ENCODE data around the gene ST3GAL6. TPM values are rescaled to one million over a fixed set of nuclear protein-coding genes. Genes with fewer than 3 reads are reported as not detected.

ST3GAL6 gene
- total and polyA plus RNA-seq, 2 of the 8 experiments (the other 6 are each of a cell fraction or from before 2014, with no cell fraction given), result 3.3 to 6.1 TPM

- no peak for TF ChIP-seq SUZ12 (IDR thresholded peaks at IDR 0.05; ENCODE audit: low read length)
- TF ChIP-seq EZH2 (IDR thresholded peaks at IDR 0.05; ENCODE audit: low read depth, low read length, severe bottlenecking), result no peak
- TF ChIP-seq JUN (IDR thresholded peaks at IDR 0.05; ENCODE audit: low read depth, low read length), result no peak
- TF ChIP-seq ZNF274 (IDR thresholded peaks at IDR 0.05; ENCODE audit: borderline replicate concordance, extremely low read depth, low read length), result no peak
- TF ChIP-seq KDM1A (IDR thresholded peaks at IDR 0.05; ENCODE audit: borderline replicate concordance, low read length), result no peak
- TF ChIP-seq HDAC2 (IDR thresholded peaks at IDR 0.05; ENCODE audit: borderline replicate concordance in 1 of 2, low read depth in 2 of 2, low read length in 2 of 2), result no peak
- TF ChIP-seq BCL11A (IDR thresholded peaks at IDR 0.05; ENCODE audit: low read depth in 2 of 2, low read length in 2 of 2), result no peak
- no peak for TF ChIP-seq SIN3A (conservative IDR thresholded peaks at IDR 0.05 in 1 of 2, IDR thresholded peaks at IDR 0.05 in 1 of 2; ENCODE audit: low read depth in 1 of 2, low read length in 2 of 2)
- no peak for TF ChIP-seq HDAC6 (IDR thresholded peaks at IDR 0.05; ENCODE audit: low read depth, low read length)
- no peak for TF ChIP-seq ATF2 (IDR thresholded peaks at IDR 0.05; ENCODE audit: low read length)
- no peak for TF ChIP-seq NANOG (IDR thresholded peaks at IDR 0.05; ENCODE audit: insufficient read depth, low read depth, low read length, poor library complexity, severe bottlenecking)
- Histone ChIP-seq H3K23ac (ENCODE audit: insufficient read length) (no peak overlapping the region), H4K5ac (ENCODE audit: insufficient read length, low read depth, low read length) (no peak overlapping the region), H3K4me1 (replicated peaks in 1 of 4; ENCODE audit: control insufficient read depth in 3 of 4, insufficient read depth in 4 of 4, low read length in 3 of 4) (no peaks in the 10 kb centered on the region), H3K27me3 (replicated peaks in 1 of 4; ENCODE audit: control insufficient read depth in 3 of 4, extremely low read depth in 1 of 4, insufficient read depth in 3 of 4, low read length in 3 of 4) (no peaks in the 10 kb centered on the region), H3K14ac (ENCODE audit: insufficient read length) (no peak overlapping the region), H4K20me1 (replicated peaks in 1 of 2; ENCODE audit: control insufficient read depth in 1 of 2, insufficient read depth in 2 of 2, low read length in 2 of 2) (no peaks in the 10 kb centered on the region), H3K79me2 (ENCODE audit: control insufficient read depth in 1 of 2, insufficient read depth in 2 of 2, low read length in 2 of 2) (no peaks in the 10 kb centered on the region), H3K4me2 (ENCODE audit: insufficient read depth in 1 of 2, low read depth in 2 of 2, low read length in 2 of 2) (no peak overlapping the region), H3K4ac (replicated peaks; ENCODE audit: insufficient read length, low read depth, low read length) (no peak overlapping the region), H3K9ac (replicated peaks in 1 of 4; ENCODE audit: extremely low read depth in 1 of 4, low read depth in 3 of 4, low read length in 3 of 4) (no peak overlapping the region), H3K9me3 (ENCODE audit: insufficient read depth in 2 of 2, low read depth in 1 of 2, low read length in 1 of 2) (no peaks in the 10 kb centered on the region), H2AFZ (ENCODE audit: low read length) (no peak overlapping the region), H3K23me2 (ENCODE audit: low read depth, low read length) (no peaks in the 10 kb centered on the region), H3K18ac (ENCODE audit: extremely low read depth, low read length) (no peak overlapping the region), H2AK5ac (ENCODE audit: low read depth, low read length) (no peak overlapping the region), H2BK12ac (ENCODE audit: low read depth, low read length) (no peak overlapping the region), H2BK120ac (replicated peaks; ENCODE audit: low read depth, low read length) (no peak overlapping the region), H3K27ac (ENCODE audit: low read depth, low read length) (no peak overlapping the region), H2BK20ac (ENCODE audit: low read length) (no peak overlapping the region), H4K91ac (replicated peaks; ENCODE audit: insufficient read length, low read length) (no peak overlapping the region), H4K8ac (ENCODE audit: extremely low read depth, insufficient read depth, low read length) (no peak overlapping the region), H3K4me3 (ENCODE audit: extremely low read depth in 1 of 4, insufficient read depth in 2 of 4, low read depth in 3 of 4, low read length in 4 of 4) (no peak overlapping the region), H3K79me1 (ENCODE audit: low read depth, low read length) (no peaks in the 10 kb centered on the region), H3K56ac (replicated peaks; ENCODE audit: insufficient read length, low read depth, low read length) (no peak overlapping the region), H2BK15ac (ENCODE audit: low read length) (no peak overlapping the region), H3K36me3 (ENCODE audit: control insufficient read depth in 2 of 4, insufficient read depth in 4 of 4, low read length in 3 of 4) (no peaks in the 10 kb centered on the region), H2BK5ac (ENCODE audit: low read depth, low read length) (no peak overlapping the region)
- ChIA-PET POLR2A (ENCODE audit: partially characterized antibody) (no interaction called here), CTCF (ENCODE audit: partially characterized antibody) (interaction anchor here (1.0 to 1.4 kb wide), 2 partner anchors 12 to 110 kb away, joined by 3 read pairs; no protein-coding TSS in a partner anchor)
- FAIRE-seq, result no peak
- WGBS, 2 experiments (ENCODE audit: extremely low coverage in 1 of 2, insufficient coverage in 1 of 2, insufficient read length in 1 of 2, insufficient replicate concordance in 2 of 2, low coverage in 1 of 2, low lambda C conversion rate in 2 of 2, missing lambda C conversion rate in 1 of 2), result 86% methylated on average over 3 of the region's 3 CpGs; no CpG with 5 or more reads in 1 of the 2 experiments
- no peak for DNase-seq (ENCODE audit: low read depth in 1 of 2, low spot score in 2 of 2)
These were observed 8.7 kb upstream of the ST3GAL6 start for GRCh38 chr3:98754483-98754882.
